Naive thymus-derived CD8-positive, alpha-beta T cell (primary cell): ENCODE data around the gene ZNF862. TPM values are rescaled to one million over a fixed set of nuclear protein-coding genes. Genes with fewer than 3 reads are reported as not detected.

Experiments used
- ATAC-seq, 2 donors: fragments of 150-1000 bp; cut with Tn5 transposase in 1 of 2; sonication (Bioruptor Pico), chemical (Tn5 transposase) in 1 of 2; 1 replicate in 1 of 2; 2 replicates in 1 of 2; pipeline ENCODE4 v1.10.0; 2021; ENCODE audit warnings: mild to moderate bottlenecking in 2 of 2, moderate library complexity in 2 of 2
- POLR2A ChIA-PET: fragments of 350-600 bp; sonication (Branson Sonifier 250); formaldehyde crosslinking; loops from one replicate; lab custom pipeline; 2021; ENCODE audit warnings: antibody characterized with exemption; lab: Charles Lee
- DNase-seq, 10 donors: peaks; one replicate each; pipeline versions ENCODE4 v3.0.0 to v3.0.0-alpha.2; 2020 to 2022
- H3K27ac Mint-ChIP-seq, 10 donors: one replicate each; pipeline ENCODE4 v1.8.0; 2020 to 2022; ENCODE audit warnings: mild to moderate bottlenecking in 10 of 10, mixed read lengths in 10 of 10, moderate library complexity in 4 of 10, inconsistent platforms in 1 of 10
- H3K27me3 Mint-ChIP-seq, 5 donors: one replicate each; pipeline ENCODE4 v1.8.0; 2021 to 2022; ENCODE audit warnings: mixed read lengths in 5 of 5
- H3K36me3 Mint-ChIP-seq, 3 donors: one replicate each; pipeline ENCODE4 v1.8.0; 2020 to 2022; ENCODE audit warnings: mixed read lengths in 3 of 3, mild to moderate bottlenecking in 2 of 3, inconsistent platforms in 1 of 3
- H3K4me1 Mint-ChIP-seq, 4 donors: one replicate each; pipeline ENCODE4 v1.8.0; 2021 to 2022; ENCODE audit warnings: mixed read lengths in 4 of 4
- H3K4me3 Mint-ChIP-seq, 10 donors: one replicate each; pipeline ENCODE4 v1.8.0; 2020 to 2022; ENCODE audit warnings: mild to moderate bottlenecking in 10 of 10, mixed read lengths in 10 of 10, moderate library complexity in 6 of 10, inconsistent platforms in 1 of 10
- H3K9me3 Mint-ChIP-seq, 9 donors: one replicate each; pipeline ENCODE4 v1.8.0; 2020 to 2022; ENCODE audit warnings: mixed read lengths in 9 of 9, mild to moderate bottlenecking in 3 of 9, inconsistent platforms in 1 of 9, moderate library complexity in 1 of 9
- polyA plus RNA-seq, 3 donors: library from polyadenylated mRNA; unstranded; fragments of 300-500 nt; fragmentation: Illumina TruSeq; gene quantifications; one replicate each; pipeline ENCODE4 v1.2.3, GENCODE V29; 2021
- total RNA-seq, 8 experiments: library from RNA in 2 of 8; stranded (reverse) in 2 of 8; gene quantifications; one replicate each; pipeline ENCODE4 v1.2.3 and lab custom pipeline; 2021 to 2026

The ZNF862 gene
- total and polyA plus RNA-seq, 5 experiments from 2014 or later, result 6.1 to 88.4 (median 10.6) TPM

GRCh38 chr7:149866139-149866778 lies 28.1 kb downstream of the ZNF862 start:
- H3K4me1 Mint-ChIP-seq, result peaks cover 43 to 99% (median 89%) of the 10 kb centered on the region in 4 donors

GRCh38 chr7:149866779-149867447 lies 28.7 kb downstream of the ZNF862 start:
- POLR2A ChIA-PET, result interaction anchor here (0.9 to 13.7 kb wide), 6 partner anchors 9 to 26 kb away, joined by 3 to 241 read pairs (median 15); partner anchors contain the start of gene ZNF862
- H3K4me1 Mint-ChIP-seq, result peaks cover 45 to 99% (median 93%) of the 10 kb centered on the region in 4 donors
- H3K27me3 Mint-ChIP-seq, result no peaks in the 10 kb centered on the region
- peak overlapping the region; percentile 91 to 99 (median 98) for H3K27ac Mint-ChIP-seq
- DNase-seq (peak in 3 of 10 donors; percentile 22 to 34 (median 34)), ATAC-seq (no peak)
- peak overlapping the region; percentile 60 to 87 (median 78) for H3K4me3 Mint-ChIP-seq
- peaks cover 0 to 10% (median 9%) of the 10 kb centered on the region in 3 donors for H3K36me3 Mint-ChIP-seq
- no peaks in the 10 kb centered on the region for H3K9me3 Mint-ChIP-seq

More at GRCh38 chr7:149866139-149866778, 28.1 kb downstream of the ZNF862 start:
- ATAC-seq (no peak), DNase-seq (no peak)
- POLR2A ChIA-PET, result interaction anchor here (1.6 to 13.7 kb wide), 5 partner anchors 8 to 25 kb away, joined by 8 to 241 read pairs (median 14); partner anchors contain the start of genes ATP6V0E2 and ZNF862
- H3K36me3 Mint-ChIP-seq, result peaks cover 0 to 15% (median 13%) of the 10 kb centered on the region in 3 donors
- H3K27ac Mint-ChIP-seq, result peak overlapping the region; percentile 91 to 99 (median 98)
- no peaks in the 10 kb centered on the region for H3K27me3 Mint-ChIP-seq
- H3K9me3 Mint-ChIP-seq, result no peaks in the 10 kb centered on the region
- peak overlapping the region; percentile 42 to 87 (median 78) for H3K4me3 Mint-ChIP-seq

GRCh38 chr7:149867762-149868622 lies 29.8 kb downstream of the ZNF862 start:
- POLR2A ChIA-PET, result interaction anchor here (0.9 to 13.7 kb wide), 5 partner anchors 10 to 27 kb away, joined by 3 to 241 read pairs (median 19); partner anchors contain the start of gene ZNF862
- DNase-seq (no peak), ATAC-seq (no peak)
- Mint-ChIP-seq H3K27me3 (no peaks in the 10 kb centered on the region), H3K4me3 (peak overlapping the region; percentile 65 to 96 (median 82)), H3K27ac (peak overlapping the region; percentile 91 to 99 (median 98)), H3K4me1 (peaks cover 48 to 99% (median 98%) of the 10 kb centered on the region in 4 donors), H3K36me3 (peaks cover 0 to 5% (median 4%) of the 10 kb centered on the region in 3 donors), H3K9me3 (no peaks in the 10 kb centered on the region)

- DNase-seq, result no peak
Measured at GRCh38 chr7:149868623-149869290, 30.6 kb downstream of the ZNF862 start.

GRCh38 chr7:149869291-149869650 lies 31.1 kb downstream of the ZNF862 start:
- Mint-ChIP-seq H3K4me3 (peak overlapping the region; percentile 65 to 96 (median 87)), H3K9me3 (no peaks in the 10 kb centered on the region), H3K27ac (peak overlapping the region; percentile 91 to 99 (median 98)), H3K36me3 (peaks cover 0 to 3% (median 0%) of the 10 kb centered on the region in 3 donors), H3K4me1 (peaks cover 44 to 94% (median 88%) of the 10 kb centered on the region in 4 donors), H3K27me3 (no peaks in the 10 kb centered on the region)
- DNase-seq (no peak), ATAC-seq (no peak)
- POLR2A ChIA-PET, result interaction anchor here (1.0 to 13.7 kb wide), 8 partner anchors 9 to 876 kb away, joined by 3 to 241 read pairs (median 16); partner anchors contain the start of genes ZNF398 and ZNF862

More at GRCh38 chr7:149868623-149869290, 30.6 kb downstream of the ZNF862 start:
- H3K27me3 Mint-ChIP-seq, result no peaks in the 10 kb centered on the region
- POLR2A ChIA-PET, result interaction anchor here (1.0 to 13.7 kb wide), 5 partner anchors 8 to 722 kb away, joined by 3 to 241 read pairs (median 24); partner anchors contain the start of genes ZNF398 and ZNF862
- peaks cover 0 to 3% (median 1%) of the 10 kb centered on the region in 3 donors for H3K36me3 Mint-ChIP-seq
- peak overlapping the region; percentile 91 to 99 (median 98) for H3K27ac Mint-ChIP-seq
- H3K4me1 Mint-ChIP-seq, result peaks cover 44 to 94% (median 92%) of the 10 kb centered on the region in 4 donors
- no peak for ATAC-seq
- no peaks in the 10 kb centered on the region for H3K9me3 Mint-ChIP-seq
- H3K4me3 Mint-ChIP-seq, result peak overlapping the region; percentile 39 to 96 (median 82)

GRCh38 chr7:149869867-149870266 lies 31.7 kb downstream of the ZNF862 start:
- Mint-ChIP-seq H3K4me3 (peak overlapping the region; percentile 65 to 96 (median 87)), H3K36me3 (peaks cover 0 to 3% (median 0%) of the 10 kb centered on the region in 3 donors), H3K4me1 (peaks cover 46 to 94% (median 88%) of the 10 kb centered on the region in 4 donors), H3K27ac (peak overlapping the region; percentile 83 to 99 (median 98)), H3K27me3 (no peaks in the 10 kb centered on the region), H3K9me3 (no peaks in the 10 kb centered on the region)
- ATAC-seq, result peak; percentile 51 to 61
- peak in 9 of 10 donors; percentile 28 to 85 (median 64) for DNase-seq
- POLR2A ChIA-PET, result interaction anchor here (1.0 to 13.7 kb wide), 9 partner anchors 9 to 875 kb away, joined by 3 to 241 read pairs (median 13); partner anchors contain the start of gene ZNF862

GRCh38 chr7:149870274-149870673 lies 32.1 kb downstream of the ZNF862 start:
- Mint-ChIP-seq H3K27ac (peak overlapping the region; percentile 83 to 99 (median 98)), H3K4me1 (peaks cover 46 to 94% (median 88%) of the 10 kb centered on the region in 4 donors), H3K27me3 (no peaks in the 10 kb centered on the region), H3K36me3 (no peaks in the 10 kb centered on the region), H3K4me3 (peak overlapping the region; percentile 31 to 96 (median 87)), H3K9me3 (no peaks in the 10 kb centered on the region)
- ATAC-seq (peak; percentile 6 to 11), DNase-seq (no peak)
- POLR2A ChIA-PET, result interaction anchor here (1.0 to 13.7 kb wide), 9 partner anchors 9 to 875 kb away, joined by 3 to 241 read pairs (median 13); partner anchors contain the start of gene ZNF862

- peaks cover 0 to 5% (median under 1%) of the 10 kb centered on the region in 3 donors for H3K36me3 Mint-ChIP-seq
- POLR2A ChIA-PET, result interaction anchor here (0.6 to 13.7 kb wide), 11 partner anchors 8 to 1157 kb away, joined by 3 to 241 read pairs (median 6); partner anchors contain the start of genes ABCB8 and ZNF862
Measured at GRCh38 chr7:149870701-149871483, 32.7 kb downstream of the ZNF862 start.

GRCh38 chr7:149871576-149871975 lies 33.4 kb downstream of the ZNF862 start:
- DNase-seq (peak in 1 of 10 donors; percentile 25), ATAC-seq (no peak)
- Mint-ChIP-seq H3K4me1 (peaks cover 49 to 95% (median 88%) of the 10 kb centered on the region in 4 donors), H3K9me3 (no peaks in the 10 kb centered on the region), H3K27me3 (no peaks in the 10 kb centered on the region), H3K4me3 (peak overlapping the region; percentile 84 to 96 (median 90)), H3K36me3 (peaks cover 0 to 6% (median 6%) of the 10 kb centered on the region in 3 donors), H3K27ac (peak overlapping the region; percentile 83 to 99 (median 98))
- POLR2A ChIA-PET, result interaction anchor here (0.7 to 13.7 kb wide), 9 partner anchors 11 to 1156 kb away, joined by 3 to 241 read pairs (median 6); partner anchors contain the start of genes ABCB8 and ZNF862

More at GRCh38 chr7:149870701-149871483, 32.7 kb downstream of the ZNF862 start:
- Mint-ChIP-seq H3K27ac (peak overlapping the region; percentile 83 to 99 (median 98)), H3K9me3 (no peaks in the 10 kb centered on the region), H3K27me3 (no peaks in the 10 kb centered on the region), H3K4me1 (peaks cover 51 to 94% (median 89%) of the 10 kb centered on the region in 4 donors), H3K4me3 (peak overlapping the region; percentile 12 to 96 (median 90))
- no peak for ATAC-seq
- peak in 1 of 10 donors; percentile 29 for DNase-seq
